NCI-H1694 treated with DMSO at 0.1 percent for 48 hours (cell line): ENCODE data around the gene FCHSD2.

Experiments used
- DNase-seq: peaks from one replicate; lab custom pipeline; 2025; lab: John Stamatoyannopoulos, UW

The FCHSD2 gene

GRCh38 chr11:72969894-72970335 is 172.2 kb downstream of the FCHSD2 start:
- no peak for DNase-seq

DNA sequence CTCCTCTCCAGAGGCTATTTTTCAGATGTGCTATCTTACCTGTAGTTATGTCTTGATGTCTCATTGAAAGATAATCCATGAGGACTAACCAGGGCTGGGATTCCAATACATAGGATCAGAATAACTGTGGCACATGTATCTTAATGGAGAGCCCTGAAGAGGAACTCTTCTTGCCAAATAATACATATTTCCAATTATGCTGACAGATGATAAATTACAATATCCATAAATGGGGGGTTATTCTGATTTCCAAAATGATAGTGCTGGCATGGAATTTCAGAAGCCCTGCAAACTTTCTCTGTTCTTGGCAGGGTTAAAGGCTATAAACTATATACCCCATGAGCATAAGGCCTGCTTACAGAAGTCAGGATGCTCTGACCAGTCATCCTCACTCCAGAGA is 173.7 kb downstream of the FCHSD2 start:
- no peak for DNase-seq

- DNase-seq: no peak
These were observed 176.4 kb downstream of the FCHSD2 start for GRCh38 chr11:72965672-72966071.

- DNase-seq: no peak
These were observed 179.4 kb downstream of the FCHSD2 start for GRCh38 chr11:72962717-72963116.

DNA sequence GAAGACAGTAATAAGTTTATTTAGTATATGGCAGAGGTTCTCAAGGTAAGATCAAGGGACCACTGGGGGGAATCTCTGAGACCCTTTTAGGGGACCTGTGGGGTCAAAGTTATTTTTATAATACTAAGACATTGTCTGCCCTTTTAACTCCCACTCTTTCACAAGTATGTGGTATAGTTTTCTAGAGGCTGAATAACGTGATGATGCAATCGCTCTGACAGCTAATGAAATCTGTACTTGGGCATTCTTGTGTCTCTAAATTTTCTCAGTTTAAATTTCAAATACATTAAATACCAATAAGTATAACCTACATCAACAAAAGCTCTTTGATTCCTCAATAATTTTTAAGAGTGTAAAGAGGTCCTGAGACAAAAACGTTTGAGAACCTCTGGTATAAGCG is 180.0 kb downstream of the FCHSD2 start:
- no peak for DNase-seq

DNA sequence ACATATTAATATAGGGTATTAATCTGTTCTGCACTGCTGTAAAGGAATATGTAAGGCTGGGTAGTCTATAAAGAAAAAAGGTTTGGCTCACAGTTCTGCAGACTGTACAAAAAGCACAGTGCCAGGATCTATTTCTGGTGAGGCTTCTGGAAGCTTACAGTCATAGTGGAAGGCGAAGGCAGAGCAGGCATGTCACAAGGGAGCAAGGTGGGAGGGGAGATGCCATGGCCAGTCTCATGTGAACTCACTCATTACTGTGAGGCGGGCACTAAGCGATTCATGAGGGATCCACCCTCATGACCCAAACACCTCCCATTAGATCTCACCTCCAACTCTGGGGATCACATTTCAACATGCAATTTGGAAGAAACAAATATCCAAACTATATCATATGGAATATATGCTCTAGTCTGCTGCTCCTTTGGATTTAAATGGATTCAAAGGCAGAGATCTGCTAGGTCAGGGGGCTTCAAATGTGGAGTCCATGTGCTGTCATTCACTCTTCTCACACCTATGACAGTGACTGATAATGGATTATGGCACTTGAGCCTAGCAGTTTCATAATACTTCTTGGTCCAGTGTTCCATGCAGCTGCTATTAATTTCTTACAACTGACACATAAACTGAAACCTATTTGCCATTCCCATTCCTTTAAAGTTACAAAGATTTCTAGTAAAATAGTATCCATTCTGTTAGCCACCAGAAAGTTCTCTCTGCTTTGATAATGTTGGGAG is 182.0 kb downstream of the FCHSD2 start:
- no peak for DNase-seq

- no peak for DNase-seq
These were observed 183.3 kb downstream of the FCHSD2 start for GRCh38 chr11:72958791-72959190.

GRCh38 chr11:72955466-72955865 is 186.7 kb downstream of the FCHSD2 start:
- DNase-seq: no peak

DNA sequence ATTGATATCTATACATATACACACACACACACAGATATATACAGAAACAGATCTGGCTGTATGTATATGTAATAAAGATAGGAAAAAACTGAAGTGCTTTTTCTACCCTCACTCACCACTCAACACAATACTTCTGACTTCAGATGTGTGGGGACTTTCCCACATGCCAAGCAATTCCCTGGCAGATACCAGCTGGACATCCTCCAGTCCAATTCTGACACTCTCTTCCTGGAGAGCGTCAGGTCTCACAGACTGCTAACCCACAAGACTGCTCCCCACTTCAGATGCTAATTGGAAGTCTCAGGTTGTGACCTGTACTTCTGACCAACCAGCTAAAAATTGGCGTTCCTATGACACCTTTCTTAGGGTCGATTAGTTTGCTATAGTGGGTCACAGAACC is 187.3 kb downstream of the FCHSD2 start:
- no peak for DNase-seq

DNA sequence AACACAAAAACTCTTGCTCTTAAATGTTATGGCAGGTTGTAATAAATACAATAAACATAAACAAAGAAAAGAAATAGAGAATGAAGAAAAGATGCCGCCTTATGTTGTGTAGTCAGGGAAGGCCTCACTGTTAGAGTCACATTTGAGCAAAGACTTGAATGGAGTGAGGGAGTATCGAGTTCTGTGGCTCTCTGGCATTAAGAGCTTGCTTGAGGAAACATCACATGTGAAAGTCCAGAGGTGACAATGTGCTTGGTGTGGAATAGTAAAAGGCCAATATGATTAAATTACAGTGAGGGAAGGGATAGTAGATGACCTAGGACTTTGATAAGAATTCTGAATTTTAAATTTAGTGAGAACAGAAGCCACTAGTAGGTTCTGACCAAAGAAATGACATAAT is 188.5 kb downstream of the FCHSD2 start:
- no peak for DNase-seq

GRCh38 chr11:72951888-72952287 is 190.2 kb downstream of the FCHSD2 start:
- DNase-seq: no peak

GRCh38 chr11:72951193-72951592 is 190.9 kb downstream of the FCHSD2 start:
- DNase-seq: no peak

- DNase-seq: no peak
These were observed 191.4 kb downstream of the FCHSD2 start for GRCh38 chr11:72950685-72951084.

DNA sequence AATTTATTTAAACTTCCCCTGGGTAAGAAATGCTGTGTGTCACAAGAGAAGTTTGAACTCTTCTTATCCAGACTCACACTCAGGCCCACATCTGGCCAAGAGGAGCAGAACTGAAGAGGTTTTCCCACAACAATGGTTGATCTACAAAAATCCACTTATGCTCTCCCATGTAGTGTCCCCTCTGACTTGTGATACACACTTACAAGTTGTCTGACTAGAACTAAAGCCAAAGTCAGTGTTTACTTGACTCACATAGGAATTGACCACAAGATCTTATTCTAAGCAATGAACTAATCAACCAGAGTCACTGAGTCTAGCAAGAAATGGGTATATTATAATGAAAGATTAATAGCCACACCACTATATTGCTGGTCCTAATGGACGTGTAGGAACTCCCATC is 194.9 kb downstream of the FCHSD2 start:
- DNase-seq: no peak

- no peak for DNase-seq
These were observed 198.5 kb downstream of the FCHSD2 start for GRCh38 chr11:72943664-72944063.

DNA sequence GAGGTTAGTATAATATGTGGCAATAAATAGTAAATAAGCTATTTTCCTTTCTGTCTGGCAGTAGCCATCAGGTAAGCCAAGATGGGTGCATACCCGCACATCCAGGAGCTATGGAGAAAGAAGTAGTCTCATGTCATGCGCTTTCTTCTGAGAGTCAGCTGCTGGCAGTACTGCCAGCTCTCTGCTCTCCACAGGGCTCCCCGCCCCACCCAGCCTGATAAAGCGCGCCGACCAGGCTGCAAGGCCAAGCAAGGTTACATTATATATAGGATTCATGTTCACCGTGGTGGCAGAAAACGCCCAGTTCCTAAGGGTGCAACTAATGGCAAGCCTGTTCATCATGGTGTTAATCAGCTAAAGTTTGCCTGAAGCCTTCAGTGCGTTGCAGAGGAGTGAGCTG is 201.7 kb downstream of the FCHSD2 start:
- DNase-seq: no peak

DNA sequence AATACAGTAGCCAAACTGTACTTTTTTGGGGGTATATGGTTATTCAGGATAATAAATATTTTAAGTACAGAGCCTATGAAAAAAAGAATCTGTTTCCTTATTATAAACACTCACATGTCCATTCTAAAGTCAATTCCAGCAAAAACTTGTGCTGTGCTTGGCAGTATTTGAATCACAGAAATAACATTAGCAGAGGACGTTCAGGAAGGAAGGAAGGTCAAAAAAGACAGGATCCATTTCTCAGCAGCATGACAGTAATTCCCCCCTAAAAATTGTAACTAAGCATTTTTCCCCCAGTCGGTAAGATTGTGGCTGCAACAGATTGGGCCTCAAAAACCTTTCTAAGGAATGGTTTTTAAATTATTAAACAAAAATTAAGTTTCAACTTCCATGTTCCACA is 203.1 kb downstream of the FCHSD2 start:
- no peak for DNase-seq

DNA sequence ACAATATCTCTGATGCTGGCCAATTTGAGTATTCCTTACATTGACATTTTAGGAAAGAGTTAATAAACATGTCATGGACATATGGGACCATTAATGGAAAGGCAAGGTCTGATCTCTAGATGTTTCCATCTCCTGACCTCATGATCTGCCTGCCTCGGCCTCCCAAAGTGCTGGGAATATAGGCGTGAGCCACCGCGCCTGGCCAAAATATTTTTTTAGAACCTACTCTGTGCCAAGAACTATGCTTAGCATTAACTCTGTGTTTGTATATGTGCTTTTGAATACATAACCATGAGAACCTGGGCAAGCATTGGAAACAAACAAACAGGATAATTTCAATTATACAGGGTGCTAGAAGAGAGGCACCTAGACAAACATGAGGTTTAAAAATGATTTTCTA is 204.7 kb downstream of the FCHSD2 start:
- DNase-seq: no peak

- no peak for DNase-seq
These were observed 206.4 kb downstream of the FCHSD2 start for GRCh38 chr11:72935700-72936099.

- DNase-seq: no peak
These were observed 210.0 kb downstream of the FCHSD2 start for GRCh38 chr11:72932132-72932570.

GRCh38 chr11:72930008-72930407 is 212.1 kb downstream of the FCHSD2 start:
- peak; percentile 31 for DNase-seq

DNA sequence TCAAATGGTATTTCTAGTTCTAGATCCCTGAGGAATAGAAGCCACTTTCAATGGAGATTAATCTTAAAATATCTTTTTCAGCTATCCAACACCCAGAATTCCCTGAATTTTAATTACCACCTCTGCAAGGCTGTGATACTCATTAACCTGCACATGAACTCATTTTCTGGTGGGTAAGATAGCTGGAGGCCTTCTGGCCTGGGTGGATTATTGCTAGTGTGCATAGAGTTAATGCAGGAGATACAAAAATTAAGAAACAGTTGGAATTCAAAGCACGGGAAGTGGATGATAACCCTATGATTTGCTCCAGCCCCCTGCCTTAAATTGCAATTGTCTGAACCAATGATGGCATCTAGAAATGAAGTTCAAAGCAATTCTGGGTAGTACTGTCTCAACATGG is 212.9 kb downstream of the FCHSD2 start:
- no peak for DNase-seq

DNA sequence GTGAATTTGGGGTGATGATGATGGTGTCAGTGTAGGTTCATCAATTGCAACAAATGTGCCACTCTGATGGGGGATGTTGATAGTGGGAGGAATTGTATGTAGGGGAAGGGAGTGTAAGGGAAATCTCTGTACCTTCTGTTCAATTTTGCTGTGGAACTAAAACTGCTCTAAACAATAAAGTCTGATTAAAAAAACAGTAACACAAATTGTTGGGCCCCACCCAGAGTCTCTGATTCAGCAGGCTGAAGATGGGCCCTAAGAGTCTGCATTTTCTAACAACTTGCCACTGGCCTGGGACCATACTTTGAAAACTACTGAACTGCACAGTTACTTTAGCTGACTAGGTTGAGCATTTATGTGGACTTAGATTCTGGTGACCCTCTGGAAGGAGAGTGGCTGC is 214.7 kb downstream of the FCHSD2 start:
- no peak for DNase-seq

GRCh38 chr11:72926076-72926475 is 216.0 kb downstream of the FCHSD2 start:
- no peak for DNase-seq
